Osteoblast (primary cell): ENCODE data around the gene HYAL3. TPM values are rescaled to one million over a fixed set of nuclear protein-coding genes. Genes with fewer than 3 reads are reported as not detected.
A peak's percentile ranks its signal among the peaks of the same experiment; 100 is the strongest.
"Not testable (repeated sequence)": the region's sequence is repeated elsewhere in the genome, so short reads cannot be mapped to it uniquely, and the experiment has no call there.

ENCODE experiments used
- DNase-seq: peaks from one replicate; pipeline ENCODE4 v3.0.0; 2011; ENCODE audit warnings: low spot score, mixed read lengths; ENCODE audit not compliant: insufficient read length; ENCODE audit errors: missing footprints
- H2AFZ ChIP-seq: 2 replicates; pipeline ENCODE4 v1.6.0; 2011; ENCODE audit warnings: mild to moderate bottlenecking, low read length
- H3K27ac ChIP-seq: 2 replicates; pipeline ENCODE4 v1.5.1; 2011; ENCODE audit warnings: mild to moderate bottlenecking, low read depth, low read length, moderate library complexity
- H3K27me3 ChIP-seq: 2 replicates; pipeline ENCODE4 v1.6.0; 2012; ENCODE audit warnings: mild to moderate bottlenecking, control low read depth, inconsistent platforms, low read length, moderate library complexity; ENCODE audit not compliant: insufficient read depth
- H3K36me3 ChIP-seq: 2 replicates; pipeline ENCODE4 v1.5.1; 2011; ENCODE audit warnings: mild to moderate bottlenecking, low read length, control low read depth, moderate library complexity; ENCODE audit not compliant: insufficient read depth
- H3K4me1 ChIP-seq: 2 replicates; pipeline ENCODE4 v1.5.1; 2011; ENCODE audit warnings: mild to moderate bottlenecking, low read length, control low read depth, moderate library complexity; ENCODE audit not compliant: insufficient read depth
- H3K4me2 ChIP-seq: 2 replicates; pipeline ENCODE4 v1.6.0; 2011; ENCODE audit warnings: mild to moderate bottlenecking, low read length; ENCODE audit not compliant: insufficient read depth
- H3K4me3 ChIP-seq: fragments of 200-600 bp; sonication (generic); 3 replicates; pipeline ENCODE4 v1.5.1; 2012; ENCODE audit warnings: mild to moderate bottlenecking, low read length, inconsistent platforms; ENCODE audit not compliant: insufficient read depth
- H3K79me2 ChIP-seq: 2 replicates; pipeline ENCODE4 v1.6.0; 2012; ENCODE audit warnings: mild to moderate bottlenecking, low read length, control low read depth, inconsistent platforms; ENCODE audit not compliant: insufficient read depth
- H3K9me3 ChIP-seq: 2 replicates; pipeline ENCODE4 v1.5.1; 2011; ENCODE audit warnings: low read depth, low read length, control low read depth
- H4K20me1 ChIP-seq: 2 replicates; pipeline ENCODE4 v1.6.0; 2012; ENCODE audit warnings: mild to moderate bottlenecking, low read length, control low read depth; ENCODE audit not compliant: insufficient read depth
- total RNA-seq: library from RNA; depleted of rRNA; stranded (reverse); fragments of >200 nt; gene quantifications from 2 replicates; pipeline ENCODE4 v1.2.3, GENCODE V29; 2012
- TF ChIP-seq, protein P1 (sequence below): IDR thresholded peaks from 2 replicates; pipeline ENCODE4 v1.5.1; 2011; ENCODE audit warnings: mild to moderate bottlenecking, low read depth, low read length, moderate library complexity; ENCODE audit errors: extremely low read depth

The HYAL3 gene
- total RNA-seq, 1 donor, result 1.8 TPM

GRCh38 chr3:50248387-50248786, 50.8 kb downstream of the HYAL3 start:
- H3K4me3 ChIP-seq, result no peak overlapping the region
- no peaks in the 10 kb centered on the region for H3K9me3 ChIP-seq
- H3K4me2 ChIP-seq, result no peak overlapping the region
- peak; percentile 89 for DNase-seq
- H2AFZ ChIP-seq, result no peak overlapping the region
- TF ChIP-seq, protein P1, sequence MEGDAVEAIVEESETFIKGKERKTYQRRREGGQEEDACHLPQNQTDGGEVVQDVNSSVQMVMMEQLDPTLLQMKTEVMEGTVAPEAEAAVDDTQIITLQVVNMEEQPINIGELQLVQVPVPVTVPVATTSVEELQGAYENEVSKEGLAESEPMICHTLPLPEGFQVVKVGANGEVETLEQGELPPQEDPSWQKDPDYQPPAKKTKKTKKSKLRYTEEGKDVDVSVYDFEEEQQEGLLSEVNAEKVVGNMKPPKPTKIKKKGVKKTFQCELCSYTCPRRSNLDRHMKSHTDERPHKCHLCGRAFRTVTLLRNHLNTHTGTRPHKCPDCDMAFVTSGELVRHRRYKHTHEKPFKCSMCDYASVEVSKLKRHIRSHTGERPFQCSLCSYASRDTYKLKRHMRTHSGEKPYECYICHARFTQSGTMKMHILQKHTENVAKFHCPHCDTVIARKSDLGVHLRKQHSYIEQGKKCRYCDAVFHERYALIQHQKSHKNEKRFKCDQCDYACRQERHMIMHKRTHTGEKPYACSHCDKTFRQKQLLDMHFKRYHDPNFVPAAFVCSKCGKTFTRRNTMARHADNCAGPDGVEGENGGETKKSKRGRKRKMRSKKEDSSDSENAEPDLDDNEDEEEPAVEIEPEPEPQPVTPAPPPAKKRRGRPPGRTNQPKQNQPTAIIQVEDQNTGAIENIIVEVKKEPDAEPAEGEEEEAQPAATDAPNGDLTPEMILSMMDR, result no peak
- no peaks in the 10 kb centered on the region for H3K27me3 ChIP-seq
- H3K4me1 ChIP-seq, result peaks cover 64% of the 10 kb centered on the region
- H3K27ac ChIP-seq, result peak overlapping the region; percentile 15
- H3K79me2 ChIP-seq, result peaks cover 91% of the 10 kb centered on the region
- H4K20me1 ChIP-seq, result peaks cover 77% of the 10 kb centered on the region
- H3K36me3 ChIP-seq, result peaks cover 33% of the 10 kb centered on the region

GRCh38 chr3:50246517-50246954, 52.7 kb downstream of the HYAL3 start:
- Histone ChIP-seq H3K27ac (peak overlapping the region; percentile 95), H3K4me1 (peaks cover 77% of the 10 kb centered on the region), H3K79me2 (peaks cover 91% of the 10 kb centered on the region), H4K20me1 (peaks cover 77% of the 10 kb centered on the region), H3K36me3 (peaks cover 17% of the 10 kb centered on the region), H2AFZ (peak overlapping the region; percentile 60), H3K9me3 (no peaks in the 10 kb centered on the region), H3K27me3 (no peaks in the 10 kb centered on the region), H3K4me2 (peak overlapping the region; percentile 85), H3K4me3 (peak overlapping the region; percentile 69)
- TF ChIP-seq, protein P1, result peak; percentile 5
- peak; percentile 98 for DNase-seq

GRCh38 chr3:50245831-50246516, 53.2 kb downstream of the HYAL3 start:
- DNase-seq, result peak; percentile 98

GRCh38 chr3:50245251-50245745, 53.9 kb downstream of the HYAL3 start:
- peaks cover 91% of the 10 kb centered on the region for H3K79me2 ChIP-seq
- peak overlapping the region; percentile 69 for H3K4me3 ChIP-seq
- no peaks in the 10 kb centered on the region for H3K9me3 ChIP-seq
- no peak overlapping the region for H2AFZ ChIP-seq
- peak overlapping the region; percentile 85 for H3K4me2 ChIP-seq
- H3K27me3 ChIP-seq, result no peaks in the 10 kb centered on the region
- peak; percentile 61 for DNase-seq
- H3K36me3 ChIP-seq, result peaks cover 11% of the 10 kb centered on the region
- TF ChIP-seq, protein P1, result no peak
- peak overlapping the region; percentile 95 for H3K27ac ChIP-seq
- peaks cover 75% of the 10 kb centered on the region for H3K4me1 ChIP-seq
- H4K20me1 ChIP-seq, result peaks cover 74% of the 10 kb centered on the region

More at GRCh38 chr3:50245831-50246516, 53.2 kb downstream of the HYAL3 start:
- Histone ChIP-seq H3K27me3 (no peaks in the 10 kb centered on the region), H3K4me2 (peak overlapping the region; percentile 85), H4K20me1 (peaks cover 76% of the 10 kb centered on the region), H3K27ac (peak overlapping the region; percentile 95), H3K4me3 (peak overlapping the region; percentile 69), H2AFZ (peak overlapping the region; percentile 60), H3K9me3 (no peaks in the 10 kb centered on the region), H3K79me2 (peaks cover 91% of the 10 kb centered on the region), H3K36me3 (peaks cover 13% of the 10 kb centered on the region), H3K4me1 (peaks cover 75% of the 10 kb centered on the region)
- TF ChIP-seq, protein P1, result peak; percentile 91

DNA sequence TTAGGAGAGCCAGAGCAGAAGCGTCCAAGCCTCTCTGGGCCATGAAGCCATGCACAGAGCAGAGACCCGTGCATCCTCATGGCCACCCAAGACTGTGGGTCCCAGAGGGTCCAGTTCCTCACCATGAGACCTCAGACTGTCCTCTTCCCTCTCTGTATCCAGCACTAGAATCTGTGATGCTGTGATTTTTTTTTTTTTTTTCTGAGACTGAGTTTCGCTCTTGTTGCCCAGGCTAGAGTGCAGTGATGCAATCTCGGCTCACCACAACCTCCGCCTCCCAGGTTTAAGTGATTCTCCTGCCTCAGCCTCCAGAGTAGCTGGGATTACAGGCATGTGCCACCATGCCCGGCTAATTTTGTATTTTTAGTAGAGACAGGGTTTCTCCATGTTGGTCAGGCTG, 54.4 kb downstream of the HYAL3 start:
- H3K79me2 ChIP-seq, result peaks cover 91% of the 10 kb centered on the region
- not testable (repeated sequence) for H2AFZ ChIP-seq, H3K9me3 ChIP-seq, DNase-seq, H3K27me3 ChIP-seq, H3K4me2 ChIP-seq, H3K4me3 ChIP-seq
- peaks cover 11% of the 10 kb centered on the region for H3K36me3 ChIP-seq
- peaks cover 75% of the 10 kb centered on the region for H3K4me1 ChIP-seq
- H3K27ac ChIP-seq, result peak overlapping the region; percentile 95
- H4K20me1 ChIP-seq, result peaks cover 74% of the 10 kb centered on the region
